Limb (tissue), 2 donors: Measurements from ENCODE around the gene FHOD3.

Experiments used
- DNase-seq, 2 donors: peaks; one replicate each; pipeline ENCODE4 v3.0.0-alpha.2; 2016; ENCODE audit errors: extremely low spot score in 2 of 2

The FHOD3 gene

GRCh38 chr18:36408606-36409005 is 111.1 kb downstream of the FHOD3 start:
- no peak for DNase-seq

GRCh38 chr18:36409779-36410178 is 112.3 kb downstream of the FHOD3 start:
- DNase-seq = no peak

GRCh38 chr18:36410346-36410745 is 112.8 kb downstream of the FHOD3 start:
- no peak for DNase-seq

GRCh38 chr18:36411745-36412168 is 114.2 kb downstream of the FHOD3 start:
- no peak for DNase-seq

- DNase-seq = no peak
Measured at GRCh38 chr18:36412778-36413177, 115.3 kb downstream of the FHOD3 start.

GRCh38 chr18:36415171-36415570 is 117.7 kb downstream of the FHOD3 start:
- DNase-seq = no peak

- no peak for DNase-seq
Measured at GRCh38 chr18:36415625-36416024, 118.1 kb downstream of the FHOD3 start.

- no peak for DNase-seq
Measured at GRCh38 chr18:36419188-36419899, 121.8 kb downstream of the FHOD3 start.

GRCh38 chr18:36419900-36420531 is 122.5 kb downstream of the FHOD3 start:
- DNase-seq = no peak

GRCh38 chr18:36420826-36421225 is 123.3 kb downstream of the FHOD3 start:
- no peak for DNase-seq

GRCh38 chr18:36424741-36425142 is 127.2 kb downstream of the FHOD3 start:
- no peak for DNase-seq

- DNase-seq = no peak
Measured at GRCh38 chr18:36427369-36427768, 129.9 kb downstream of the FHOD3 start.

GRCh38 chr18:36427831-36428230 is 130.3 kb downstream of the FHOD3 start:
- no peak for DNase-seq

GRCh38 chr18:36428431-36429029 is 131.0 kb downstream of the FHOD3 start:
- DNase-seq = no peak

- DNase-seq = no peak
Measured at GRCh38 chr18:36432880-36433555, 135.5 kb downstream of the FHOD3 start.

GRCh38 chr18:36436387-36436786 is 138.9 kb downstream of the FHOD3 start:
- DNase-seq = no peak

- no peak for DNase-seq
Measured at GRCh38 chr18:36440614-36441013, 143.1 kb downstream of the FHOD3 start.

GRCh38 chr18:36441426-36442240 is 144.1 kb downstream of the FHOD3 start:
- peak in 1 of 2 donors; percentile 30 for DNase-seq

- no peak for DNase-seq
Measured at GRCh38 chr18:36442717-36443116, 145.2 kb downstream of the FHOD3 start.

- no peak for DNase-seq
Measured at GRCh38 chr18:36446059-36446458, 148.5 kb downstream of the FHOD3 start.
